HepG2 (cell line): ENCODE data around the gene HNF1B. TPM values are rescaled to one million over a fixed set of nuclear protein-coding genes. Genes with fewer than 3 reads are reported as not detected.
A peak's percentile ranks its signal among the peaks of the same experiment; 100 is the strongest.

Source experiments
- ADNP ChIP-seq: sonication (generic); formaldehyde crosslinking; IDR thresholded peaks from 2 replicates; pipeline ENCODE4 v1.4.0; 2020; ENCODE audit warnings: missing genetic modification reagents
- ARNT ChIP-seq: fragments of 450-650 bp; IDR thresholded peaks from 2 replicates; pipeline ENCODE4 v1.6.1; 2017
- CENPX ChIP-seq: sonication (generic); formaldehyde crosslinking; IDR thresholded peaks from 2 replicates; pipeline ENCODE4 v1.9.0; 2021; ENCODE audit warnings: mild to moderate bottlenecking, missing genetic modification reagents, moderate library complexity
- HCFC1 ChIP-seq: fragments of 150-350 bp; IDR thresholded peaks from 2 replicates; pipeline ENCODE4 v1.6.1; 2014; ENCODE audit warnings: low read depth, low read length
- HHEX ChIP-seq: IDR thresholded peaks from 2 replicates; pipeline ENCODE4 v1.6.1; 2016; ENCODE audit warnings: control low read depth
- HNF1B ChIP-seq: sonication (generic); formaldehyde crosslinking; IDR thresholded peaks from 2 replicates; pipeline ENCODE4 v1.5.1; 2020; ENCODE audit warnings: mild to moderate bottlenecking, moderate library complexity, missing genetic modification reagents
- JUNB ChIP-seq: sonication (generic); formaldehyde crosslinking; IDR thresholded peaks from 2 replicates; pipeline ENCODE4 v1.8.0; 2022; ENCODE audit warnings: missing genetic modification reagents, mild to moderate bottlenecking, borderline replicate concordance
- MTERF4 ChIP-seq: sonication (generic); formaldehyde crosslinking; IDR thresholded peaks from 2 replicates; pipeline ENCODE4 v1.8.0; 2023; ENCODE audit warnings: mild to moderate bottlenecking, missing genetic modification reagents
- MTF2 ChIP-seq: sonication (generic); formaldehyde crosslinking; IDR thresholded peaks from 2 replicates; pipeline ENCODE4 v1.5.0; 2020; ENCODE audit warnings: missing genetic modification reagents, borderline replicate concordance
- NFIB ChIP-seq: sonication (generic); formaldehyde crosslinking; IDR thresholded peaks from 2 replicates; pipeline ENCODE4 v1.9.0; 2021; ENCODE audit warnings: missing genetic modification reagents, mild to moderate bottlenecking, borderline replicate concordance
- NFYB ChIP-seq: sonication (generic); formaldehyde crosslinking; IDR thresholded peaks from 2 replicates; pipeline ENCODE4 v1.4.0; 2020; ENCODE audit warnings: missing genetic modification reagents
- PATZ1 ChIP-seq: sonication (generic); formaldehyde crosslinking; IDR thresholded peaks from 2 replicates; pipeline ENCODE4 v1.4.0; 2020; ENCODE audit warnings: missing genetic modification reagents
- PPARG ChIP-seq: conservative IDR thresholded peaks from 2 replicates; pipeline ENCODE4 v1.6.1; 2016; ENCODE audit warnings: missing biosample characterization, missing genetic modification reagents
- SAFB2 ChIP-seq: sonication (generic); formaldehyde crosslinking; IDR thresholded peaks from 2 replicates; pipeline ENCODE4 v1.5.1; 2020; ENCODE audit warnings: missing genetic modification reagents, low read depth, mild to moderate bottlenecking, borderline replicate concordance
- SAP130 ChIP-seq: IDR thresholded peaks from 2 replicates; pipeline ENCODE4 v1.6.1; 2016; ENCODE audit warnings: low read depth
- SMYD3 ChIP-seq: sonication (generic); formaldehyde crosslinking; IDR thresholded peaks from 2 replicates; pipeline ENCODE4 v1.8.1; 2023; ENCODE audit warnings: mild to moderate bottlenecking, missing genetic modification reagents
- TFE3 ChIP-seq: IDR thresholded peaks from 2 replicates; pipeline ENCODE4 v1.6.1; 2016
- ZNF20 ChIP-seq: sonication (generic); formaldehyde crosslinking; IDR thresholded peaks from 2 replicates; pipeline ENCODE4 v1.4.0; 2020; ENCODE audit warnings: mild to moderate bottlenecking, moderate library complexity, missing genetic modification reagents
- ZNF276 ChIP-seq: sonication (generic); formaldehyde crosslinking; IDR thresholded peaks from 2 replicates; pipeline ENCODE4 v1.4.0; 2020; ENCODE audit warnings: mild to moderate bottlenecking, low read depth, missing genetic modification reagents
- ZNF430 ChIP-seq: sonication (generic); formaldehyde crosslinking; IDR thresholded peaks from 2 replicates; pipeline ENCODE4 v1.9.0; 2021; ENCODE audit warnings: mild to moderate bottlenecking, missing genetic modification reagents
- ZNF547 ChIP-seq: sonication (generic); formaldehyde crosslinking; IDR thresholded peaks from 2 replicates; pipeline ENCODE4 v1.5.1; 2020; ENCODE audit warnings: mild to moderate bottlenecking, missing genetic modification reagents
- ZNF670 ChIP-seq: sonication (generic); formaldehyde crosslinking; IDR thresholded peaks from 2 replicates; pipeline ENCODE4 v1.8.0; 2022; ENCODE audit warnings: mild to moderate bottlenecking, missing genetic modification reagents, borderline replicate concordance
- ZNF768 ChIP-seq: sonication (generic); formaldehyde crosslinking; IDR thresholded peaks from 2 replicates; pipeline ENCODE4 v1.4.0; 2020; ENCODE audit warnings: missing genetic modification reagents
- polyA plus RNA-seq, 8 experiments: library from polyadenylated mRNA; depleted of rRNA in 3 of 8; stranded (reverse) in 7 of 8; unstranded in 1 of 8; fragments of >200 nt; fragmentation: Illumina TruSeq in 4 of 8; extraction: Trizol in 4 of 8; gene quantifications; 2 replicates each; pipeline versions ENCODE4 v1.2.1 to v1.2.3, GENCODE V29; 2011 to 2016; ENCODE audit warnings: low read depth in 4 of 8, missing spikeins in 1 of 8, mixed read lengths in 1 of 8; ENCODE audit not compliant: insufficient read depth in 1 of 8
- total RNA-seq, 5 experiments: library from RNA; depleted of rRNA; stranded (reverse); fragments of >200 nt; fragmentation: Illumina TruSeq; extraction: Trizol; gene quantifications; 2 replicates each; pipeline ENCODE4 v1.2.3, GENCODE V29; 2016; ENCODE audit warnings: low read depth in 1 of 5

HNF1B gene
- total and polyA plus RNA-seq, 2 of the 13 experiments (the other 11 are each of a cell fraction or from before 2014, with no cell fraction given): 1.9 to 5.3 TPM

- TF ChIP-seq CENPX (no peak), ZNF276 (no peak), ARNT (no peak), NFIB (CRISPR knock-in tag) (no peak), ZNF547 (CRISPR knock-in tag) (no peak; the same call in 1 of the 2 replicates), JUNB (CRISPR knock-in tag) (no peak), MTF2 (CRISPR knock-in tag) (no peak), SAP130 (CRISPR knock-in tag) (peak; percentile 61), HHEX (CRISPR knock-in tag) (peak; percentile 23; the same call in 1 of the 2 replicates), SAFB2 (no peak), MTERF4 (CRISPR knock-in tag) (no peak), PPARG (CRISPR knock-in tag) (peak; percentile 85), SMYD3 (CRISPR knock-in tag) (peak; percentile 42; the same call in 1 of the 2 replicates), ZNF430 (CRISPR knock-in tag) (no peak), TFE3 (no peak), ZNF768 (CRISPR knock-in tag) (no peak), NFYB (CRISPR knock-in tag) (no peak), ADNP (CRISPR knock-in tag) (no peak), HCFC1 (no peak), HNF1B (CRISPR knock-in tag) (0 out of 2 replicates have a peak, but pooled peaks have one; percentile 16), ZNF20 (CRISPR knock-in tag) (no peak), ZNF670 (CRISPR knock-in tag) (peak; percentile 66; the same call in 1 of the 2 replicates), PATZ1 (CRISPR knock-in tag) (no peak)
Measured at GRCh38 chr17:37698132-37698910, 46.5 kb downstream of the HNF1B start (continued).
